ENCODE measurements around the gene TOM1L1.
"Not testable (repeated sequence)": the region's sequence is repeated elsewhere in the genome, so short reads cannot be mapped to it uniquely, and the experiment has no call there.

The TOM1L1 gene, protein sequence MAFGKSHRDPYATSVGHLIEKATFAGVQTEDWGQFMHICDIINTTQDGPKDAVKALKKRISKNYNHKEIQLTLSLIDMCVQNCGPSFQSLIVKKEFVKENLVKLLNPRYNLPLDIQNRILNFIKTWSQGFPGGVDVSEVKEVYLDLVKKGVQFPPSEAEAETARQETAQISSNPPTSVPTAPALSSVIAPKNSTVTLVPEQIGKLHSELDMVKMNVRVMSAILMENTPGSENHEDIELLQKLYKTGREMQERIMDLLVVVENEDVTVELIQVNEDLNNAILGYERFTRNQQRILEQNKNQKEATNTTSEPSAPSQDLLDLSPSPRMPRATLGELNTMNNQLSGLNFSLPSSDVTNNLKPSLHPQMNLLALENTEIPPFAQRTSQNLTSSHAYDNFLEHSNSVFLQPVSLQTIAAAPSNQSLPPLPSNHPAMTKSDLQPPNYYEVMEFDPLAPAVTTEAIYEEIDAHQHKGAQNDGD

DNA sequence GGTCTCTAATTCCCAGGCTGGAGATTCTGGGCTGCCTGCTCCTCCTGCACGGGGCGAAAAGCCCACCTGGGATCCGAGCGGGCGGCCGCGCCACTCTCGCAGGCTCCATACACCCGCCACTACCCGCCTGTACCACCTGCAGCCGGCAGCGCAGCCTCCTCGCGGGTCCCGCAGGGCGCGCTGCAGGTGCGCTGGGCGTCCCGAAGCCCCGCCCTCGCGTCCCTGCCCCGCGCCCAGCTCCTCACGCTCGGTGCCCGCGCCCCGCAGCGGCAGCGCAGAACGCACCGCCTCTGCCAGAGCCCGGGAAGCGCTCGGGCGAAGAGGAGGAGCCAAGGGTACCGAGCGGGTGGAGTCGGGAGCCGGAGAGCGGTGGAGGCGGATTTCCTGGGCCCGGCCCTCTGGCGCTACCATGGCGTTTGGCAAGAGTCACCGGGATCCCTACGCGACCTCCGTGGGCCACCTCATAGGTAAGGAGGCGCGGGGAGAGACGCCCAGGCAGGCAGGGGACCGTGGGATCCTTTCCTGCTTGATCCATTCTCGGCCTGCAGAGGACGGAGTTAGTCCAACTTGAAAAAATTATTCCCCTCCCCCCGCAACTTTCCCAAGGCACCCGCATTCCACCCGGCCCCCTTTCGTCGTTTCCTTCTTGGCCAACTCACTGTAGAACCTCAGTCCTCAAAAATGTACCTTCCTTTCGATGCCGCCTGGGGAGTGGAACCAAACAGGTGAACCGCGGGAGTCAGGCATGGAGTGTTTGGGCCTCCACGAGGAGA, at the start of gene TOM1L1:
TSS of gene TOM1L1 (plus strand) at position 396 of the 773 bp plus-strand sequence. CDS start at position 410, 14 bp downstream.
- peak; percentile 96 for DNase-seq

DNA sequence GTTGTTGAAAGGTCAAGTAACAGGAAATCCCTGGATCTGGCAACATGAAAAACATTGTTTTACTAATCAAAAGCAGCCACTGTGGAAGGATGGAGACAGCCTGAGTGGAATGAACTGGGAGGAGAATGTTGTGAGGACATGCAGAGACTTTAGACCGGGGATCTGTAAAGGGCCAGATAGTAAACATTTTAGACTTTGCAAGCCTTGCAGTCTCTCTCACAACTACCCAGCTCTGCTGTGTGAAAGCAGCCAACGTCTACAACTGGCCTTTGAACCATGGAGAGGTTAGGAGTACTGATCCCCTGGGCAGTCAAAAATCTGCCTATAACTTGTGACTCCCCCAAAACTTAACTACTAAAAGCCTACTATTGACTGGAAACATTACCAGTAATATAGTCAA, 41.5 kb upstream of the TOM1L1 start:
- no peak for DNase-seq

DNA sequence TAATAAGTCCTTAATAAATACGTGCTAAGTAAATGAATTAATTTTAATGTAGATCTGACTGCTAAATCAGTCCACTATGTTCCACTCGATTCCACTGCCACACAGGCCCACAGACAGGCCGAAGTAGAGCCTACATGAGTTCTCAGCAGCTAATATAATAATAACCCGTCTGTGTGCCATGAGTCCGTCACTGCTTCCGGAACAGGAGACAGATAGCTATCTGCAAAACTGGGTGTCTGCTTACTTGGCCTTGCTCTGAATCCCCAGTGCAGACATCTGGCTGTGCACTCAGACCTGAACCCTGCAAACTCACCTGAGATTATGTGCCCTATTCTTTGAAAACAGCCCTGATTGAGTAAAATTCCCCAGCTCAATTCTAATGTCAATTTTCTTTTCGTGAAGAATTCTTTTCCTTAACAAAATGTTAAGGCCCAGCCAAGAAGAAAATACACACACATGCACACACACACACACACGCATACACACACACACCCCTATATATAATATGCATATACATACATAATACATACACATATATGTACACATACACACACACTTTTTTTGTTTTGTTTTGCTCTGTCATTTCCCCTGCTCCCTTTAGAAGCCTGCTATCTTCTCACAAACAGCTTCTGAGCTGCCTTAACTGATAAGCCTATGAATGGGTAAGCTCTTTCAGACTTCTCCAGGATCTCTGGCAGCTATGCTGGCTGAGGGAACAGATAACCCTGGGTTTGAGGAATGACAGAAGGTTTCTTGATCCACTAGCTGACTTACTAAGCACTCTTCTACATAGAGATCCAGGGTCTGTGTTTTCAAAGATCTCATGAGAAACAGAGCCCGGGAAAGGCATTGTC, 39.8 kb upstream of the TOM1L1 start:
- no peak for DNase-seq

DNA sequence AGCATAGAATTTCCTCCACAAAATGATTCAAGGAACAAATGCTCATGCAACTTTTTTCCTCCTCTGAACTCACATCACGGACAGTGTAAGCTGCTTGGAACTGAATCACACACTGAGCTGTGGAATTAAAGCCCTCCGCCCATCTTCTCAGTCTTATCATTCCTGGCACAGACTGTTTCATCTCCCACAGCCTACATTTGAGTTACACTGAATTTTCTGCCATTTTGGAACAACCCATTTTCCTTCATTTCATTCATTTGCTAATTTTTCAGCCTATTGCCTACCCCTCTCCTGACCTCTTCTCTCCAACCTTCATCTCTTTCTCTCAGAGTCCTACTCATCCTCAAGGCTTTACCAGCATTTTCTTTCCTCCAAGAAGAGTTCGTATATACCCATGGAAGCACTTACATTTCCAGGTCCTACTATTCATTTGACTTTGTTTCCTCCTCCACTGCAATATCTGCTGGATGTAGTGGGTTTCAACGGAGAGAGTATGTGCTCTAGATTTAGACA, 39.1 kb upstream of the TOM1L1 start:
- no peak for DNase-seq

DNA sequence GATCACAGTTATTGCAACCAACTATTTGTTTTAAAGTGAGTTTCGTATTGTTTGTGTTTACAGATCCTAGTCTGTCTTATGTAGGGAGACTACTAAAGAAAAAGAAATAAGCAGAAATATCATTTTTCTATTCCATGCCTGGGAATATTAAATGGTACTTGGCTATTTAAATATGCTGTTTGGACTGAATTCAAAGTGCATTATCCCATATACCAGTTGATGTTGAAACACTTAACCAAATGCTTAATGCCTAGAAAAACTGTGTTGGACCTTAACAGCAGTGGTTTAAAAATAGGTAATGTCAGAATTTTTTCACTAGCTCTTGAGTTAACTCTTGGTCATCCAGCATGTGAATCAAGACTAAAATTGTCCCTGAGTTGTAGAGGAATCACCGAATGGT, 37.5 kb upstream of the TOM1L1 start:
- DNase-seq: no peak

DNA sequence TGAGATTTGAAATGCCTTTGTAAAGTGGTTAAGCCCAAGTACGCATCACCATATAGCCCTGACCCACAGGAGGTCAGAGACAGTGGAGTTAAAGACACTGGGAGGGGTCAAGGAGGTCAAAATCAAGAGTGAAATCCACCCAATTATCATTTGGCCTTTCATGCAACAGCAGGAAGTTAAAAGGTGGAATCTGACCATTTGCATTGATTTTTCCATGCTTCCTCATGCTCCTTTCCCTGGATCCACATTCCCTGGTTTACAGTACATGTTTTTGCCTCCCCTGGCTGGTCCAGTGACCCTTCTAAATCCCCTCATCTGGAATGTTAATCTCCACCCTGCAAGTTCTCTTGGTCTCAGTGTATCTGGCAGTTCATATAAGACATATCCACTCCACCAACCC, 36.6 kb upstream of the TOM1L1 start:
- no peak for DNase-seq

DNA sequence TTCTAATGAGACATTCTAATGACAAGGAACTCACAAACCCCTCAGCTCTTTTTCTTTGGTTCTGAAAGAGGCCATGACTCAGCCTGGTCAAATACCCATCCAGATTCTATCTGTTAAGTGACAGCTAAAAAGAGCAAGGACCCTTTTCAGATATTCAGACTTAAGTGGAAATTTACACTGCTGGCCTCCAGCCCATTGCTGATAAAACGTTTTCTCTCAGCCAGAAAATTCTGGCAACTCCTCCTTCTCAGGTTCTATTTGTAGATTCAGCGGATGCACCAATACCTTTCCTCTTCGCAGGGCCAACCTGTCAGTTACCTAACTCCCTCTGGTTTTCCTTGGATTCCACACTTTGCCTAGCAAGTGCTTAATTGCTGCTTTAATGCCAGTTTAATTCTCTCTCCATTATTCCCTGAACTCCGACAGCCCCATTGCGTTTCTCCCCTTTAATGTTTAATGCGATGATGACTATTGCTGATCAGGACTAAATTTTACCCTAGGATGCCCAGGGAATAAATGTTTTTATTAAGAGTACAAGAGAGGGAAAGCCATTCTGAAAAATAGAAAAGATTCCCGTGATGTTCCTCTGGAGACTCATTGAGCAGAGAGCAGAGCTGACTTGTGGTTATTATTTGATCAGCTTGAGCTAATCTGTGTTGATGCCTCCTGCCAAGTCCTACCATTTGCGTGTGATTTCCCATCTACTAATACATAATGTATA, 35.9 kb upstream of the TOM1L1 start:
- no peak for DNase-seq

DNA sequence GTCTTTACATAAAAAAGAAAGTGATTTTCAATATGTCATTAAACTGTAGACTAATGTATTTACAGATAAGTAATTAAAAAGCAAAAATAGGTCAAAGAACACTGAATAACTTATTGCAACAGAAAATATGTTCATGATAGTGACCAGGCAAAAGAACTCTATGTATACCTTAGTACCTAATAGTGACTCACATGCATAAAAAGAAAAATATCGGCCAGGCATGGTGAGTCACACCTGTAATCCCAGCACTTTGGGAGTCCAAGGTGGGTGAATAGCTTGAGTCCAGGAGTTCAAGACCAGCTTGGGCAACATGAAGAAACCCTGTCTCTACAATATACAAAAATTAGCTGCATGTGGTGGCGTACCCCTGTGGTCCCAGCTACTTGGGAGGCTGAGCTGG, 33.0 kb upstream of the TOM1L1 start:
- DNase-seq: no peak

DNA sequence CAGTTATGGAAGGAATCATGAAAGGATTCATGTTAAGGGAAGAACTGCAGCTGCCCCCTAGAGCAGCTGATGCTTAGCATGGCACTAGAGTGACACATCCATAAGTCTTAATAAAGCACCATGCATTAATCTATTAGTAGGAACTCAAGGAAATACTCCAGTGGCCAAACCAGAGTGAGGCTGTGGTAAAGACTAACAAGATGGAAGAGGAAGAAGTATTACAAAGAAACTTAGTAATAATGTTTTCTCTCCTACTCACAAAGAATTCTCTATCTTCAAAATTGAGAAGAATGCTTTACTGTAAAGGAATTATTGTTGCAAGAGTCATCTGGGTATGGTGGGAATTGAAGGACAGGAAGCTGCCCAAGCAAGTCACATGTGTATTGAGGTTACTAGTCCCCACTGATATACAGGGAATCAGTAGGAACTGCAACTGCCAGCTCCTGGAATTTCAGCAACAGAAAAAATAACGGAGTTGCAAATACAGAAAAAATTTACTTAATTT, 29.9 kb upstream of the TOM1L1 start:
- no peak for DNase-seq

DNA sequence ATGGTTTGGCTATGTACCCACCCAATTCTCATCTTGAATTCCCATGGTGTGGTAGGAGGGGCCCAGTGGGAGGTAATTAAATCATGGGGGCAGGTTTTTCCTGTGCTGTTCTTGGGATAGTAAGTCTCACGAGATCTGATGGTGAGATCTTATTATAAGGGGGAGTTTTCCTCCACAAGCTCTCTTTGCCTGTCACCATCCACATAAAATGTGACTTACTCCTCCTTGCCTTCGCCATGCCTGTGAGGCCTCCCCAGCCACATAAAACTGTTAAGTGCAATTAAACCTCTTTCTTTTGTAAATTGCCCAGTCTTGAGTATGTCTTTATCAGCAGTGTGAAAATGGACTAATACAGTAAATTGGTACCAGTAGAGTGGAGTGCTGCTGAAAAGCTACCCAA, 24.7 kb upstream of the TOM1L1 start:
- DNase-seq: not testable (repeated sequence)

DNA sequence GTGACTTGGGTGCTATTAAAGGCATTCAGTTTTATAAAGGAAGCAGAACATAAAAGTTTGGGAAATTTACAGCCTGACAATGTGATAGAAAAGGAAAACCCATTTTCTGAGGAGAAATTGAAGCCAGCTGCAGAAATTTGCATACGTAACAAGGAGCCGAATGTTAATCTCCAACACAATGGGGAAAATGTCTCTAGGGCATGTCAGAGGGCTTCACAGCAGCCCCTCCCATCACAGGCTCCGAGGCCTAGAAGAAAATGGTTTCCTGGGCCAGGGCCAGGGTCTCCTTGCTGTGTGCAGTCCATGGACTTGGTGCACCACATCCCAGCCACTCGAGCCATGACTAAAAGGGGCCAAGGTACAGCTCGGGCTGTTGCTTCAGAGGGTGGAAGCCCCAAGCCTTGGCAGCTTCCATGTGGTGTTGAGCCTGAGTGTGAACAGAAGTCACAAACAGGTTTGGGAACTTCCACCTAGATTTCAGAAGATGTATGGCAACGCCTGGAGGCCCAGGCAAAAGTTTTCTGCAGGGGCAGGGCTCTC, 23.9 kb upstream of the TOM1L1 start:
- DNase-seq: no peak

DNA sequence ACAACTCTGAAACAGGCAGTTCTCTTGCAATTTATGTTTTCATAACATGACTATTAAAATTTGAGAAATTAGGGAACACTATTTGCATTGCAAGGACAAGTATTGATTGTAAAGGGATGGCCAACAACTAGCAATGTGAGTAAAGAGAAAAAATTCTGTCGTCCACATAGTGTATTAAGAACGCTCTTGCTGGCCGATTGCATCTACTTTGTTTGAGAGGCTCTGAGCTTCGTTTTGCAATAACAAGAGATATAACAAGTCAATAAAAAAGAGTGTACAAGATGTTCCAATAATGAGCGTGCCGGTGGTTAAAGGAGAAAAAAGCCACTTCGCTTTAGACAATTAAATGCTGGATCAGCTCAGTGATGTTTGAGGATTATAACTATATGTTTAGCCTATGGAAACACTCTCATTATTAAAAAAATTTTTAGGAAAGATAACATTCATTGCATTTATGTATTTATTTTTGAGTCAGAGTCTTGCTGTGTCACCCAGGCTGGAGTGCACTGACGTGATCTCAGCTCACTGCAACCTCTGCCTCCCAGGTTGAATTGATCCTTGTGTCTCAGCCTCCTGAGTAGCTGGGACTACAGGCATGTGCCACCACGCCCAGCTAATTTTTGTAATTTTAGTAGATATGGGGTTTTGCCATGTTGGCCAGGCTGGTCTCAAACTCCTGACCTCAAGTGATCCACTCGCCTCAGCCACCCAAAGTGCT, 19.2 kb upstream of the TOM1L1 start:
- no peak for DNase-seq

DNA sequence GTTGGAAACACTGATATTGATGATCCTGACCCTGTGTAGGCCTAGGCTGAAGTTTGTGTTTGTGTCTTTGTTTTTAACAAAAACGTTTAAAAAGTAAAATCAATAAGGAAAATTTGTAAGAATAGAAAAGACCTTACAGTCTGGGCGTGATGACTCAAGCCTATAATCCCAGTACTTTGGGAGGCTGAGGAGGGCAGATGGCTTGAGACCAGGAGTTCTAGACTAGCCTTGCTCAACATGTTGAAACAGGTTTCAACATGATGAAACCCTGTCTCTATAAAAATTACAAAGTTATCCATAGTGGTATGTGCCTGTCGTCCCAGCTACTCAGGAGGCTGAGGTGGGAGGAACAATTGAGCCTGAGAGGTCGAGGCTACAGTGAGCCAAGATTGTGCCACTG, 18.3 kb upstream of the TOM1L1 start:
- no peak for DNase-seq

DNA sequence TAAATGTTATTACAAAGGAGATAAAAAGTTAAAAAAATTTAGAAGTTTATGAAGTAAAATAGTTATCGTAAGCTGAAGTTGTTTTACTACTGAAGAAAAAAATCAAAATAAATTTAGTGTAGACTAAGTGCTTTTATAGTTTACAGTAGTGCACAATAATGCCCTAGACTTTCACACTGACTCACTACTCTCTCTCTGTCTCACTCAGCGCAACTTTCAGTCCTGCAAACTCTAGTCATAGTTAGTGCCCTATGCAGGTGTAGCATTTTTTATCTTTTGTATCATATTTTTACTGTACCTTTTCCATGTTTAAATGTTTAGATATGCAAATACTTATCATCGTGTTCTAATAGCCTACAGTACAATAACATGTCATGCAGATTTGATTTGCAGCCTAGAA, 17.7 kb upstream of the TOM1L1 start:
- no peak for DNase-seq

DNA sequence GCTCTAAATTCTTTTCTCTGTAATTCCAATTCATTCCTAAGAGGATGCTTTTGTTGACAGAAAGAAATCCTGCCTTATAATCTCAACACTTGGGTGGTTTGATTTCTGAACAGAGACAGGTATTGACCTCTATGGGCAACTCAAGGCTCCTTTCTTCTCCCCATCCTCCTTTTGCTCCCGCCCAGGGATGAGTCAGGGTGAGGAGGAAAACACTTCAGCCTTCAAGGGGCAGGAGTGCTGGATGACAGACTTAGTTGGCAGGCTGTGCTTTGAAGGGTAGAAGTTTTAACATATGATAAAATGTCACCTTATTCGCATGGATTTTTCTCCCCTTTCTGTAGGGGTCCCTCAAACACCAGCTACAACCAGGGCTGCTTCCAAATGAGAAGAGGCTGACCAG, 16.7 kb upstream of the TOM1L1 start:
- DNase-seq: no peak

DNA sequence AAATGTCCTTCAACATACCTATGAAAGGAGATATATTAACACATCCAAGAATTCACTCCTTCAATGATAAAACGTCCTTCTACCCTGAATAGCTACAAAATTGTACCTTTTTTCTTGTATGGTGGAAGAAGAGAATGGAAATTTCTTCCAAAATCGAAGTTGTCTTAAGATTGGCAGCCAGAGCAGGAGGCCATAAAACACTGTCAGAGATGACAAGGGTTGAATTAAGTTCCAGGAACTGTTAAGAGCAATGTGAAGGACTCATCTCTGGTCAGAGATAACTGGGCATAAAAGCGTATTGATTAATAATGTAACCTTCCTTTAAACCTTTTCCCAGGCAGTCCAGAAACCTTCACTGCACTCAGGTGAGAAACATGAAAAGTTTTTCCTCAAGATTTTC, 12.9 kb upstream of the TOM1L1 start:
- no peak for DNase-seq

DNA sequence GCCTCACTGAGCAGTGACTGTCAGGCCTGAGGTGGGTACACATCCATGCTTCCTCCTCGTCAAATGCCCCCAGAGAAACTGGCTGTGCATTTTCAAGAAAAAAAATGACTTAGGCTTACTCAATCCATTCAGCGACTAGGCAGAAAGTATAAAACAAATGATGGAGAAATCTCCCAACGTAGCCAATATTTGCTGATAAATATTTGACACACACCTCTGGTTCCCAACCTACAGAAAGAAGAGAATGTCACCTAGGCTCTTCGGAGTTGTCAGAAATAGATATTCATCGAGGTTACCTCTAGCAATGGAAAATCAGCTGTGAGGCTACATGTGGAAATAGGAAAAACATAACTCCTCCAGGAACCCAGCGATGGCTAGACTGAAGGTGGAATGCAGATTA, 12.4 kb upstream of the TOM1L1 start:
- no peak for DNase-seq

DNA sequence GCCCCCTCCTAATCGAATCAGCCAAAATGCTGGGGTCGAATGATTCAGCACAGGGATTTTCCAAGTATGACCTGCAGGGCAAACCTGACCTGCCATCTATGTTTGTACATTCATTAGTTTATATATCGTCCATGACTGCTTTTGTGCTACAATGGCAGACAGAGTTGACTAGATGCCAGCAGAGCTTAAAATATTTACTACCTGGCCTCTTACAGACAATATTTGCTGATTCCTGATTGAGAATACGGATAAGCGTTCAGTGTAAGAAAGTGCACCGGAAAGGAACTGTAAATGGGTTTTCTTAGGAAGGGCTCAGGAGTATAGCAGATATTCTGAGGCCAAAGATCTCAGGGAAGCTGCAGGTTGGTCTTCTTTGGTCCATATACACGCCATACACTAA, 11.7 kb upstream of the TOM1L1 start:
- no peak for DNase-seq

DNA sequence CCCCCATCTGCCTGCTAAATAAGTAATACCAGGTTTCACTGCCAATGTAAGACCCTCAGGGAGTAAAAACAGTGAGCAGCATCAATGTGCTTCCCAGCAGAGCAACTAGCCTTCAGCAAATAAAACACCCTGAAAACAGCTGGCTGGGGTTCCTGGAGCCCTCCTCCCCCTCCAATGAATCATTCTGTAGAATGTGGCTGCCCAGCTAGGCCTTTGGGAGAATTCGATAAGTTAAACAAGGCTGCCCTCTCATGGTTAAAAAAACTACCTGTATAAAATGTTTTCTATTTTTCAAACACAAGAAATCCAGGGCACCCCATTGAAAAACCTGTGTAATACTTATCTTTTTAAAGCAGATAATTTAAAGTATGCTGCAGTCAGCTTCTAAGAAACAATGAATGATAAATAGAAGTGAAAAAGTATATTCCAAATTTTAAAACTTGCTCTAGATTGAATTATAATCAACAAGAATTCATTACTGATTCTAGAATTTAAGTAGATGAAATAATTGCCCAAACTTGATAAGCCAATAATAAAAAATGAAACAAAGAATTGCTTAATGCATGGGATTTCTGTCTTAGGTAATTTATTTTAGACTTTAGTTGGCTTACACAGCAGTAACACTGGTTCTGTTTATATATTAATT, 9.4 kb upstream of the TOM1L1 start:
- DNase-seq: peak; percentile 43

DNA sequence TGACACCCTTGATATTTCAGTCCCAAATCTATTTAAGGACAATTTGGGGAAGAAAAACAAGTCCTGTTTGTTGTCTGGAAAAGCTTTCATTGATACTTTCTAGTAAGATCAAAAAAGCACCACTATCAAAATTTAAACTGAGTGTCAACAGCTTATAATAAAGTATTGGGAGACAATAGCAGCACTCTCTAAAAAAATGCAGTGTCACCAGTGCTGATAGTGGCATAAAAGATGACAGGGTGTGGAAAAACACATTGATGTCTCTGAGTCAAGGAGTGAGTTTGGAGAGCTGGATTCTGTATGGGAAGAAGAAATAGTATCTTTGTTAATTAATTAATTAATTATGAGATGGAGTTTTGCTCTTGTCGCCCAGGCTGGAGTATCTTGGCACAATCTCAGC, 8.3 kb upstream of the TOM1L1 start:
- no peak for DNase-seq

DNA sequence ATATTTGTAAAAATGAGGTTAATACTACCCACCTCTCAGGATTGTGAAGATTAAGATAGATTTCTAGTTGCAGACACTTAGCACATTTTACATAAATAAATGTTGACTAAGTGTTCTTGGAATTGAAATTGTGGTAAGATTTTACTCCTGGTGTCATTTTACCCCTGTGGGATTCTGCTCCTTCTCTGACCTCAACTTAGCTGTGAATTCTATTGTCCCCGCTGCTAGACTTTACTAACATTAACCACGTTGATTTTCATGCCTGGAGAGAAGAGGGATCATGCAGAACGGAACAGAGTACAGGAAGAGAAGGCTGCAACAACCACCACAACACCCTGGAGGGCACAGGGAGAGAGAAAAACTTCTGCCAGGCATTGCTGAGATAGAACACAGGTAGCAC, 2.1 kb upstream of the TOM1L1 start:
- DNase-seq: no peak

Measured in NCI-H345 (cell line).